HG03066 (cell line): Measurements from ENCODE around the gene ENAH.
"Not testable (repeated sequence)": the region's sequence is repeated elsewhere in the genome, so short reads cannot be mapped to it uniquely, and the experiment has no call there.

Experiments
- ATAC-seq: cut with Tn5 transposase; IDR thresholded peaks from one replicate; pipeline ENCODE4 v1.9.1; 2021; ENCODE audit warnings: low read depth; ENCODE audit not compliant: unreplicated experiment

ENAH gene

DNA sequence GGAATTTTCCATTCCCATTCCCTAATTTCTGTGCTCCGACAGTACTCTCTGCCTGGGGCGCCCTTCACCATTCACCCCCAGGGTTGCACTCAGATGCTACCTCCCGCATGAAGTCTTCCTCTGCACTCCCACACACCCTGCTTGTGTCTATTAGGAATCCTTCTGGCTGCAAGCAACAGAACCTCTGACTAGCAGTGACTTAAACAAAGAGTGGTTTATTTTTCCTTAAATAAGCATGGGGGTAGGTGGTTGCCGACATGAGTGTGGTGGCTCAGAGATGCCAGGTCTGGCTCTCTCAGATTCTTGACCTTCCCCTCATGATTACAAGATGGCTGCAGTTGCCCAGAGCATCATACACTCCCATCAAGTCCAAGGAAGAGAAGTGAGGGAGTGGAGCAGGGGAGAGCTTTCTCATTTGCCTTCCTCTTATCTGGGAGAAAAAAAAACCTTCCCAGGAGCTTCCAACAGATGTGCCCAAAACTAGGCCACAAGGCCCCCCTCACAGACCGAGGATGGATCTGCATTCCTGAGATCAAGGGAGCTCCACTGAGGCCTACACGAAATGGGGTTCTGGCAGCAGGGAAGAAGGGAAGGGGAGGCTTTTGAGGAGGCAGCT, 175.5 kb downstream of the ENAH start:
- no peak for ATAC-seq

DNA sequence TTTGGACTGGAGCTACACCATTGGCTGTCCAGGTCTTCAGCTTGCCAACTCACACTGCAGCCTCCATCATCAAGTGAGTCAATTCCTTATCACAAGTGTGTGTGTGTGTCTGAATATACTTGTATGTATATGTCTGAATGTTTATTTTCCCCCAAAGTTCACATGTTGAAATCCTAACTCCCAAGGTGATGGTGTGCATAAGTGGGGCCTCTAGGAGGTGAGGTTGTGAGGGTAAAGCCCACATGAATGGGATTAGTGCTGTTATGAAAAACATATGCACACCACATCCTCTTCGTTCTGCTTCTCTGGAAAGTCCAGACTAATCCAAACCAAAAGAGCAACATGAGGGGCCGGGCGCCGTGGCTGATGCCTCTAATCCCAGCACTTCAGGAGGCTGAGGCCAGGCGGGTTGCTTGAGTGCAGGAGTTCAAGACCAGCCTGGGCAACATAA, 176.4 kb downstream of the ENAH start:
- ATAC-seq = no peak

GRCh38 chr1:225476100-225476511, 176.8 kb downstream of the ENAH start:
- ATAC-seq = no peak

GRCh38 chr1:225474986-225475820, 177.7 kb downstream of the ENAH start:
- peak; percentile 50 for ATAC-seq

DNA sequence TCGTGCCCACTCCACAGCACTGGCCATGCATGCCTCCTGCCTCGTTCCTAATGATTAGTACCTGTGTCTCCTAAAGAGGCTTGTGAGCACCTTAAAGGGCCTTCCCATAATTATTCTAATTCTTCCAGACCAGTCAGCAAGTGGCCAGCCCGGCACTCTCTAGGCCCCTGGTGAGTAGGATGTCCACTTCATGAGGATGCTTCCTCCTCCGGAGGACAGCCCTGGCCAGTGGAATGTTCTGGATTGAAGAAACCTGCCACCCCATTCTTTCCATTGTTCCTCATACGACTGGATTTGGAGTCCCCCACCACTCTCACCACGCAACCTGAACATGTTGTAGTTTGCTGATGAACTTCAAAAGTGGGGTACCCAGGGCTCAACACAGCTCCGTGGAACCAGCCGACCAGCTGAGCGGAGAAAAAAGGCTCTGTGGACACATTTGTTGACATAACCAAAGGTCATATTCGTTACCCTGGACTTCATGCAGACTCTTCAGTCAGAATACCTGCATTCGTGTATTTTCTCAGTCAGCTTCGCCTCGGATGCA, 178.4 kb downstream of the ENAH start:
- no peak for ATAC-seq

DNA sequence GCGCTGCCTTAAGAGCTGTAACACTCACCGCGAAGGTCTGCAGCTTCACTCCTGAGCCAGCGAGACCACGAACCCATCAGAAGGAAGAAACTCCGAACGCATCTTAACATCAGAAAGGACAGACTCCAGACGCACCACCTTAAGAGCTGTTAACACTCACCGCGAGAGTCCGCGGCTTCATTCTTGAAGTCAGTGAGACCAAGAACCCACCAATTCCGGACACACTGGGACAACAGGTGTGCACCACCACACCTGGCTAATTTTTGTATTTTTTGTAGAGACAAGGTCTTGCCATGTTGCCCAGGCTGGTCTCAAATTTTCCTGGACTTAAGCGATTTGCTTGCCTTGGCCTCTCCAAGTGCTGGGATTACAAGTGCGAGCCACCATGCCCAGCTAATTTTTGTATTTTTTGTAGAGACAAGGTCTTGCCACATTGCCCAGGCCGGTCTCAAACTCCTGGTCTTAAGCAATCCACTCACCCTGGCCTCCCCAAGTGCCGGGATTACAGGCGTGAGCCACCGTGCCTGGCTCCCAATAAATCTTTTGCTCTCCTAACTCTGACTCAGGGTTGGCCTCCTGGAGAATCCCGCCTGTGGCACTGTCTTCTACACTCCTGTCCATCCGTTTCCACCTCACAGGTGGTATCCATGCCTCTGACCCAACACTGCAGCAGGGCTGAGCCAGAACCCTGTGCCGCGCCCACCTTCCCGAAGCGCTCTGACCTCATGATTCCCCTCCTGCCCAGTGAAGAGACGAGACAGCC, 179.1 kb downstream of the ENAH start:
- ATAC-seq = not testable (repeated sequence)

DNA sequence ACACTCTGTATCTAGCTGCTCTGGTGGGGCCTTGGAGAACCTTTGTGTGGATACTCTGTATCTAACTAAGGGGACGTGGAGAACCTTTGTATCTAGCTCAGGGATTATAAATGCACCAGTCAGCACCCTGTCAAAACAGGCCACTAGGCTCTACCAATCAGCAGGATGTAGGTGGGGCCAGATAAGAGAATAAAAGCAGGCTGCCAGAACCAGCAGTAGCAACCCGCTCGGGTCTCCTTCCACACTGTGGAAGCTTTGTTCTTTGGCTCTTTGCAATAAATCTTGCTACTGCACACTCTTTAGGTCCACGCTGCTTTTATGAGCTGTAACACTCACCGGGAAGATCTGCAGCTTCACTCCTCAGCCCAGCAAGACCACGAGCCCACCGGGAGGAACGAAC, 179.7 kb downstream of the ENAH start:
- not testable (repeated sequence) for ATAC-seq

GRCh38 chr1:225471453-225472301, 181.2 kb downstream of the ENAH start:
- no peak for ATAC-seq

- no peak for ATAC-seq
Observed at GRCh38 chr1:225471109-225471452, 181.8 kb downstream of the ENAH start.

- ATAC-seq = no peak
Observed at GRCh38 chr1:225470211-225471108, 182.5 kb downstream of the ENAH start.

DNA sequence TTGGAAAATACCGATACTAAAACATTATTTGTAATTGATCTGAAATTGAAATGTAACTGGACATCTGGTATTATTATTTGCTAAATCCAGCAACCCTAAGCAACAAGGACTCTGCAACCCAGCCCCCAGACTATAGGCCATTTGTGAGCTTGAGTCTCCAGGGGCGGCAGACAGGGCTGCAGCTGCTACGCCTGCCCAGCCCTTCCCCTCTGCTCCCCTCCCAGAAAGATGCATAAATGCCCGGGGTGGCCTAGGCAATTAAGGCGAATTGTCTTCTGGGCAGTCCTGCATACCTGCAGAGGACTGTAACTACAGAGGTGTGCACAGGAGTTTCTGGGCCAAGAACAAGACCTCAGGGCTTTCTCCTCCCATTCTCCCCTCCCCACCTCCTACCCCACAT, 183.9 kb downstream of the ENAH start:
- ATAC-seq = no peak

DNA sequence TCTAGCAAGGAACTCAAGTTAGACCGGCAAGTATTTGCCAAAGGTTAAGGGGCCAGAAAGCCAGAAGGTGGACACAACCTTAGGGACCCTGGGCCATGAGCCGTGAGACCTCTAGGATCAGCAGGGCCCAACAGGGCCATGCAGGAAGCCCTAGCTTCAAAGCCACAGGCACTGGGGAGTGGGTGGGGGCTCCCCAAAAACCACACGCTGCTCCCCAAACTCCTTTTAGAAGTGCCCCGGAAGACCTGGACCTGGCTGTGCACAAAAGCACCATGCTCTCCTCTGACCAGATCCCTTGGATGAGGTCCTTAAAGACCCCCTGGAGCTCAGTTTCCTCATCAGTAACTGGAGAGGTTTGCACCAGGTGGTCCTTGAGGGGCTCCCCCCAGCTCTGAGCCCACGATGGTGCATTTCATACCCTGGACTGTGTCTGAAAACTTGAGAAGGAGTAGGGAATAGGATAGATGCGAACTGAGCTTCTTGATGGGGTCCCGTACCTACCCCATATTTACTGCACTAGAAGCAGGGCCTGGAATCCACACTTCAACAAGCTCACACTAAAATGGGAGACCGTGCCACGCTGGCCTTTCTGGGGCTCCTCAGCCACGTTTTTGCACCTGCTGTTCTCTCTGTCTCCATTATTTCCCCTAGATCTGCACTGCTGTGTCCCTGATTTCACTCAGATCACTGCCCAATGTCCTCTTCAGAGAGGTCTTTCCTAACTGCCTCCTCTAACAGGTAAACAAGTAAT, 184.5 kb downstream of the ENAH start:
- ATAC-seq = no peak

DNA sequence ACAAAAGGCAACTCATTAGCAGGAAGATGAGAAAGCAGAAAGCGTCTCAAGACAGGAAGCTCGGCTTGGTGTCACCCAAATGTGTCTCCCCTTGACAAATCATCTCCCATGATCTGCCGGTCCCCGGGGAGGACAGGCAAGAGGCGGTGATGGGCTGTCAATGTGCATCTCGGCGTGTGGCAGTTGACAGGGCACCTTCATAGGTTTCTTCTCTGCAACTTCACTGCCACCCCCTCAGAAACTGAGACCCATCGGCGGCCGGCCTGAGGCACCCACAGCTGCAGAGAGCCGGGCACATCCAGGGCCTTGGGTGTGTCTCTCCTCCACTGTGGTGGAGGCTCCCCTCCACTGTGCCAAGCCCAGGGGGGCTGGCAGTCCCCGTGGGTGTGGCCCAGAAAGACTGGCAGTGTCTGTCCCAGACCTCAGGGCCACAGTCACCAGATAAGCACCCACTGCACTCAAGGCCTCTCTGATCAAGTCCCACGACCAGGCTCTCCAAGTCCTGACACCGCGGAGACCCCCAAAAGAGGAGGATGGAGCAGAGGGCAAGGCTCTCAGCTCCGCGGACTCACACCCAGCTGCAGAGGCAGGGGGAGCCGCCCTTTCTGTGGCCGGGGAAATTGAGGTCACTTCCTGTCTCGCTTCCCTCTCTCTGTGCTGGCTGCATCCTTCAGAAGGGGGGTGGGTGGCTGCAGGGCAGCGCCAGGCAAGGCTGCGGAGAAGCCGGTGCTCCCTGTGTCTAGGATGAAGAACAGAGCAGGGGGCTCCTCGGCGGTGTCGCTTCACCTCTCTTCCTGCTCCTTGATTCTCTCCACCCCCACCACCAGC, 185.5 kb downstream of the ENAH start:
- ATAC-seq = peak; percentile 98

DNA sequence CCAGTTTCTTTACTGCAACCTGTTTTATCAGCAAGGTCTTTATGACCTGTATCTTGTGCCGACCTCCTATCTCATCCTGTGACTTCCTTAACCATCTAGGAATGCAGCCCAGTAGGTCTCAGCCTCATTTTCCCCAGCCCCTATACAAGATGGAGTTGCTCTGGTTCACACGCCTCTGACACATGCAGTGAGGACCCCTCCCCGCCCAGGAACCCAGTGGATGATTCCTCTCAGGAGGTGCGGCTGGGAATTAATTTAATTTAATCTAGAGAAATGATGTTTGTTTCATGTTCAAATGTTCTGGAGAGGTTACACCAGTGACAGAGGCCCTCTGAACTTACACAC, 186.1 kb downstream of the ENAH start:
- ATAC-seq = peak; percentile 2

DNA sequence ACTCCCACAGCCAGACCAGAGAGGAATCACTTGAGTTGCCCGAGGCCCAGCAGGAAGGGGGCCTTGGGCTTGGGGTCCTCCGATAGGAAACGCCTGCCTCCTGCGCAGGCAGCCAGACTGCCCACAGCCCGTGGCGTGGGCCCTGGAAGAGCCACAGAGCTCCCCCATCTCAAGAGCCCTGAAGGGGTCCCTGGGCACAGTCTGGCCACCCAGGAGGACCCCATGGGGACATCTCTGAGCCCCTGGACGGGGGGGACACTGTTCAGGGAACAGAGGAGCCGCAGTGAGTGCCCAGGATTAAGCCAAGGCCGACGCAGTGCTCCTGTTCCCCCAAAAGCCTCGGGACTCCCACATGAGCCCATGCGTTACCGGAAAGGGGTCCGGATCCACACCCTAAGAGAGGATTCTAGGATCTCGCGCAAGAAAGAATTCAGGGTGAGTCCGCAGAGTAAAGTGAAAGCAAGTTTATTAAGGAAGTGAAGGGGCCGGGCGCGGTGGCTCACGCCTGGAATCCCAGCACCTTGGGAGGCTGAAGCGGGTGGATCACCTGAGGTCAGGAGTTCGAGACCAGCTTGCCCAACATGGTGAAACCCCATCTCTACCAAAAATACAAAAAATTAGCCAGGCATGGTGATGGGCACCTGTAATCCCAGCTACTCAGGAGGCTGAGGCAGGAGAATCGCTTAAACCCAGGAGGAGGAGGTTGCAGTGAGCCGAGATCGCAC, 187.0 kb downstream of the ENAH start:
- ATAC-seq = no peak

DNA sequence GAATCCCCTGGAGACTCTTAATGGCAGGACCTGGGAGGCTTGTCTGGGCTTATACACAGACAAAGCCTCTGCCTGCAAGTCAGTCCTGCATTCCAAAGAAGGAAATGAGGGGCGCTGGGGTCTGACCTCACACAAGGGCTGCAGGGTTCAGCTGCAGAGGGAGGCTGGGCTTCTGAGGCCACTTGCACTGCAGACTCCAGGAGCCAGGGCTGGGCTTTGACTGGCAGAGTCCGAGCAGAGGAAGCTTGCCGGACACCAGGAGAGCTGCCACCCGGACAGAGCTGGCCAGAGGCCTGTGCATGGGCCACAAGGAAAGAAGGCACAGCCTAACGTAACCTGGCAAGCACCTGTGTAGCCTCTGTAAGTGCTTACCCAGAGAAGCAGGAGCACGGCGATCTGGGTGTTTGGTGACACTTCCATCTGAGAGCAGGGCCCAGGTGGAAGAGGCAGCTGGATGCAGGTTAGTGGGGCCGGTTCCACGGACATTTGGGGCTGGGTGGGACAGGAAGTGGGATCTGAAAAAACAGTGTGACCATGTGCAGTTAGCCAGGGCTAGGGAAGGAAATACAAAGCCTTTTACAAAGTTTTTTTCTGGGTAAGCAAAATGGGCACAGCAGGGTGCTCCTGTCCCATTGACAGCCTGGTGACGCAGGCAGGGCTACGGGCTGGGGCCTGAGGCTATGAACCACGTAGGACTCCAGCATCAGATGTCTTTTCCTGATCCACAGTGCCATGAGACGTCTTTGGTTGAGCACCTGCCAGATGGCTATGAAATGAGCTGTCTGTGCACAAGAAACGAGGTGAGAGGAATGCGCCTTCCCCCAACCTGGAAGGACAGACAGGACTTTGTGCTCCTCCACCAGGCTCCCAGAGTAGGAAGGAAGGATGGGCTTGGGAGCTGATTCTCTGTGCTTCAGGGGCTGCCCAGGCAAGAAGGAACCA, 187.8 kb downstream of the ENAH start:
- ATAC-seq = no peak
